Activated CD8-positive, alpha-beta T cell treated with anti-CD3 and anti-CD28 coated beads for 36 hours (primary cell): ENCODE data around the gene PTPN6. TPM values are rescaled to one million over a fixed set of nuclear protein-coding genes. Genes with fewer than 3 reads are reported as not detected.

ENCODE experiments used
- ATAC-seq: fragments of 200-7000 bp; cut with Tn5 transposase; one replicate; pipeline ENCODE4 v1.10.0; 2021; ENCODE audit warnings: mild to moderate bottlenecking, moderate library complexity
- CTCF ChIA-PET: fragments of 350-600 bp; sonication (Branson Sonifier 250); formaldehyde crosslinking; loops from one replicate; lab custom pipeline; 2021; ENCODE audit warnings: antibody characterized with exemption; lab: Charles Lee
- POLR2A ChIA-PET: fragments of 350-600 bp; sonication (Branson Sonifier 250); formaldehyde crosslinking; loops from one replicate; lab custom pipeline; 2021; ENCODE audit warnings: antibody characterized with exemption; lab: Charles Lee
- DNase-seq: peaks from one replicate; pipeline ENCODE4 v3.0.0-alpha.2; 2020
- H3K27ac Mint-ChIP-seq: one replicate; pipeline ENCODE4 v1.8.0; 2021; ENCODE audit warnings: mild to moderate bottlenecking, mixed read lengths
- H3K27me3 Mint-ChIP-seq: one replicate; pipeline ENCODE4 v1.8.0; 2021; ENCODE audit warnings: mixed read lengths
- H3K36me3 Mint-ChIP-seq: one replicate; pipeline ENCODE4 v1.8.0; 2021; ENCODE audit warnings: low read depth, mixed read lengths
- H3K4me1 Mint-ChIP-seq: one replicate; pipeline ENCODE4 v1.8.0; 2021; ENCODE audit warnings: low read depth, mixed read lengths
- H3K4me3 Mint-ChIP-seq: one replicate; pipeline ENCODE4 v1.8.0; 2021; ENCODE audit warnings: mild to moderate bottlenecking, moderate library complexity, mixed read lengths
- H3K9me3 Mint-ChIP-seq: one replicate; pipeline ENCODE4 v1.8.0; 2021; ENCODE audit warnings: mixed read lengths
- intact Hi-C: fragments of 100-400 bp; cut with micrococcal nuclease; formaldehyde crosslinking; loops from one replicate; pipeline ENCODE4 v1.10.0; 2022
- total RNA-seq, 2 experiments: library from RNA; stranded (reverse); gene quantifications; one replicate each; pipeline ENCODE4 v1.2.3, GENCODE V29; 2021
- TF ChIP-seq, protein P1 (sequence below): fragments of 200-600 bp; IDR thresholded peaks from one replicate; pipeline ENCODE4 v1.8.0; 2022; ENCODE audit warnings: antibody characterized with exemption, mild to moderate bottlenecking

The PTPN6 gene
- total RNA-seq, 2 experiments from 2014 or later = 485 to 489 TPM

DNA sequence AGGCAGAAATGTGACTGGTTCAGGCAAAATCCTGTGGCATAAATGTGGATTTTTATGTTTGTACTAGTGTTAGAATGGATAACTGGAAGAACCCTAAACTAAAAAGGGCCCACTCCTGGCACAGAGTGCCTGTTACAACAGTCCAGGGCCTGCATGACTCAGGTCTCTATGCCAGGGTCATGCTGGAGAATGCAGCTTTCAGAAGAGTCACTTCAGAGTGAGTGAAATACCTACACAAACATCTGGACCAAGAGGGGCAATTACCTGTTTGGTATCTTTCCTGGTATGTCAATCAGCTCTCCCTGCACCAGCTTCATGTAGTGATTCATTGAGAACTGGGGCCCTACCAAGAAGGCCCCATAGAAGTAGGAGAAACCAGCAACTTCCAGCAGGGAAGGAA is 29.6 kb downstream of the PTPN6 start:
- TF ChIP-seq, protein P1, sequence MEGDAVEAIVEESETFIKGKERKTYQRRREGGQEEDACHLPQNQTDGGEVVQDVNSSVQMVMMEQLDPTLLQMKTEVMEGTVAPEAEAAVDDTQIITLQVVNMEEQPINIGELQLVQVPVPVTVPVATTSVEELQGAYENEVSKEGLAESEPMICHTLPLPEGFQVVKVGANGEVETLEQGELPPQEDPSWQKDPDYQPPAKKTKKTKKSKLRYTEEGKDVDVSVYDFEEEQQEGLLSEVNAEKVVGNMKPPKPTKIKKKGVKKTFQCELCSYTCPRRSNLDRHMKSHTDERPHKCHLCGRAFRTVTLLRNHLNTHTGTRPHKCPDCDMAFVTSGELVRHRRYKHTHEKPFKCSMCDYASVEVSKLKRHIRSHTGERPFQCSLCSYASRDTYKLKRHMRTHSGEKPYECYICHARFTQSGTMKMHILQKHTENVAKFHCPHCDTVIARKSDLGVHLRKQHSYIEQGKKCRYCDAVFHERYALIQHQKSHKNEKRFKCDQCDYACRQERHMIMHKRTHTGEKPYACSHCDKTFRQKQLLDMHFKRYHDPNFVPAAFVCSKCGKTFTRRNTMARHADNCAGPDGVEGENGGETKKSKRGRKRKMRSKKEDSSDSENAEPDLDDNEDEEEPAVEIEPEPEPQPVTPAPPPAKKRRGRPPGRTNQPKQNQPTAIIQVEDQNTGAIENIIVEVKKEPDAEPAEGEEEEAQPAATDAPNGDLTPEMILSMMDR = no peak
- Mint-ChIP-seq H3K4me1 (peaks cover 3% of the 10 kb centered on the region), H3K27ac (no peak overlapping the region), H3K4me3 (no peak overlapping the region), H3K27me3 (no peaks in the 10 kb centered on the region), H3K36me3 (peaks cover 42% of the 10 kb centered on the region), H3K9me3 (no peaks in the 10 kb centered on the region)
- POLR2A ChIA-PET = interaction anchor here (0.9 to 3.0 kb wide), 3 partner anchors 8 to 37 kb away, joined by 3 to 10 read pairs (median 3); partner anchors contain the start of gene LPCAT3
- ATAC-seq = no peak
- no peak for DNase-seq
- intact Hi-C loops = no loop called here
- CTCF ChIA-PET = interaction anchor here (0.9 to 1.1 kb wide), 2 partner anchors 16 to 44 kb away, joined by 3 to 4 read pairs; no protein-coding TSS in a partner anchor

DNA sequence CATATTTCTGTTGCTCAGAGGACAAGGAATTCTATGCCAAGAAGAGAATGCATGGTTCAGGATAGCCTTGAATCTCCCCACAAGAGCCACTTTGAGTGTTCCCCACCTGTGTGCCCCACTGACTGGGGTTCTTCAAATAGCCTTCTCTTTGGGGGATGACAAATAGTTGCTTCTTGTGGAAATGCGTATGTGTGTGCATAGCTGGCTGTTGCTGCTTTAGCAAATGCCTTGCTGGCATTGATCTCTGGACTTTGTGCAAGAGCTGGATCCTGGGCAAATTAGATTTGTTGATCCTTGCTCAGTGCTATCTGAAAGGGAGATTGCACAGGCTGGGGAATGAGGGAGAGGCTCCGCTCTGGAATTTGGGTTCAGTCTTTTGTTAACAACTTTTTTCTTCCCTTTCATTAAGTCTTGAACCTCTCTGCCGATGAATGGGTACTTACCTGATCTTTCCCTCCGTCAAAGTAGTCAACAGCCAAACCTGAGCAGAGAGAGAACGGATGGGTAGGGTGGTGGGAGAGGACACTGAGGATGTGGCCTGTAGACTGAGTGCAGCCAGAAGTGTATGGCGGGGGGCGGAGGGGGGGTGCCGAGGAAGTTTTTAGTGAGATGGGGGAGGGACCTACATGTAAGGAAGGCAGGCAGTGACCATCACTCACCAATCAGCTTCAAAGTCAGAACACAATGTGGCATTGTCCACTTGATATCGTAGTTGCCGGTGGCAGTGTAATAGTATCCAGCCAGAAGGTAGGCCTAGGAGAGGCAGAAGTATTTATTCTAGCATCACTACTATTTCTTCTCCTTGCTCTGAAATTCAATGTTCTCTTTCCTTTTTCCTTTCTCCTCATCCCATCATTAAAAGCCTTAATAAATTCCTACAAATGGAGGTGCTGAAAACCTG is 30.2 kb downstream of the PTPN6 start:
- Mint-ChIP-seq H3K27ac (no peak overlapping the region), H3K36me3 (peaks cover 37% of the 10 kb centered on the region), H3K27me3 (no peaks in the 10 kb centered on the region), H3K9me3 (no peaks in the 10 kb centered on the region), H3K4me1 (no peaks in the 10 kb centered on the region), H3K4me3 (no peak overlapping the region)
- ATAC-seq (no peak), DNase-seq (no peak)
- intact Hi-C loops = no loop called here
- ChIA-PET CTCF (interaction anchor here (1.1 to 1.6 kb wide), 2 partner anchors 17 to 132 kb away, joined by 3 to 5 read pairs; no protein-coding TSS in a partner anchor), POLR2A (interaction anchor here (0.9 to 3.0 kb wide), 4 partner anchors 9 to 37 kb away, joined by 3 to 10 read pairs (median 4); partner anchors contain the start of gene LPCAT3)
- TF ChIP-seq, protein P1 = no peak

DNA sequence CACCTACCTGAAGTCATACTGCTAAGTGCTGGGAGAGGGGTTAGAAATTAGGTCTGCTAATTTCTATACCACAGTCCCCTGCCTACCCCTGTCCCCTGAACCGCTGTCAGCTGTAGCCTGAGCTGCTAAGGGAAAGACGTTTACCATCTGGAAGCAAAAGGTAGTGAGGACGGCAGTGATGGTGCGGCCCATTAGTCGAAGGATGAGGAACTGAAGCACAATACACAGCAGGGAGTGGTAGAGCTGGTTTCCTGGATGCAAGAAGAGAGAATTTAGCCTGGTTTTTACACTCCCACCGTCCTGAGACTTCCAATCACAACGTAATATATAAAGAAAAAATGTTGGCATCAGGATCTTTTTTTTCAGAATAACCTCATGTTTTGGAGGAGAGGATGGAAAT is 31.4 kb downstream of the PTPN6 start:
- ATAC-seq = no peak
- DNase-seq = no peak
- POLR2A ChIA-PET = interaction anchor here (1.3 kb wide), 1 partner anchor 35 kb away, joined by 5 read pairs; the partner anchor contains the start of gene LPCAT3
- Mint-ChIP-seq H3K27me3 (no peaks in the 10 kb centered on the region), H3K4me3 (no peak overlapping the region), H3K36me3 (peaks cover 31% of the 10 kb centered on the region), H3K9me3 (no peaks in the 10 kb centered on the region), H3K27ac (no peak overlapping the region), H3K4me1 (no peaks in the 10 kb centered on the region)
- CTCF ChIA-PET = interaction anchor here (1.6 kb wide), 1 partner anchor 131 kb away, joined by 5 read pairs; no protein-coding TSS in a partner anchor
- intact Hi-C loops = no loop called here
- TF ChIP-seq, protein P1 = no peak

DNA sequence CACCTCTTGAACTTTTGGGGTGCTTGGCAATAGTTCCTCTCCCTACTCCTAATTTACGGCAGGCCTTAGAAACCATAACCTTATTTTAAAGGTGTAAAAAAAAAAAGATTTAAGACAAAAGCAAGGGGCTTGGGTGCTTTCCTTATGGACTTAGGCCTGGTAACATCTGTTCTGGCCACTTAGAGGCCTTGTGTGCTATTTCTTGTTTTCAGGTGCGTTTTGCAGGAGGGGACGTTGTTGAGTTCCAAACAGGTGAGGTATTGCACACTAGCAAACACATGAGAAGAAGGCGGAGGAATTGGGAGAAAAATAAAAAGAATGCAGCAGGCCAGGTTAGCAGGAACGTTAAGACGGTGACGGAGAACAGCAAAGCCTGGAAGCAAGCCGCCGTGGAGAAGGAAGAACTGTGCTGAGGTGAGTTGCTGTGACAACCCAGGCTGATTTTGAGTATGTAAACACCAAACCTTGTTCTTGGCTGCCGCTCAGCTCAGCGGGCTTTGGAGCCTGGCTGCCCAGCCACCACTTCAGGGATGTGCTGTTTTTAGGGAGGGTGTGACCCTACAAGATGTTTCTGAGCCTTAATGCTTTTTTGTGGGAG is 36.9 kb downstream of the PTPN6 start:
- no peak overlapping the region for H3K4me3 Mint-ChIP-seq
- CTCF ChIA-PET = no interaction called here
- H3K36me3 Mint-ChIP-seq = peaks cover 22% of the 10 kb centered on the region
- intact Hi-C loops = no loop called here
- no peak for DNase-seq
- no peaks in the 10 kb centered on the region for H3K27me3 Mint-ChIP-seq
- POLR2A ChIA-PET = interaction anchor here (1.1 kb wide), 1 partner anchor 23 kb away, joined by 3 read pairs; no protein-coding TSS in a partner anchor
- TF ChIP-seq, protein P1 = no peak
- H3K9me3 Mint-ChIP-seq = no peaks in the 10 kb centered on the region
- no peak overlapping the region for H3K27ac Mint-ChIP-seq
- H3K4me1 Mint-ChIP-seq = no peaks in the 10 kb centered on the region
- no peak for ATAC-seq
